ENCODE data around the gene AIG1.
"Not testable (repeated sequence)": the region's sequence is repeated elsewhere in the genome, so short reads cannot be mapped to it uniquely, and the experiment has no call there.

The AIG1 gene, protein sequence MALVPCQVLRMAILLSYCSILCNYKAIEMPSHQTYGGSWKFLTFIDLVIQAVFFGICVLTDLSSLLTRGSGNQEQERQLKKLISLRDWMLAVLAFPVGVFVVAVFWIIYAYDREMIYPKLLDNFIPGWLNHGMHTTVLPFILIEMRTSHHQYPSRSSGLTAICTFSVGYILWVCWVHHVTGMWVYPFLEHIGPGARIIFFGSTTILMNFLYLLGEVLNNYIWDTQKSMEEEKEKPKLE

DNA sequence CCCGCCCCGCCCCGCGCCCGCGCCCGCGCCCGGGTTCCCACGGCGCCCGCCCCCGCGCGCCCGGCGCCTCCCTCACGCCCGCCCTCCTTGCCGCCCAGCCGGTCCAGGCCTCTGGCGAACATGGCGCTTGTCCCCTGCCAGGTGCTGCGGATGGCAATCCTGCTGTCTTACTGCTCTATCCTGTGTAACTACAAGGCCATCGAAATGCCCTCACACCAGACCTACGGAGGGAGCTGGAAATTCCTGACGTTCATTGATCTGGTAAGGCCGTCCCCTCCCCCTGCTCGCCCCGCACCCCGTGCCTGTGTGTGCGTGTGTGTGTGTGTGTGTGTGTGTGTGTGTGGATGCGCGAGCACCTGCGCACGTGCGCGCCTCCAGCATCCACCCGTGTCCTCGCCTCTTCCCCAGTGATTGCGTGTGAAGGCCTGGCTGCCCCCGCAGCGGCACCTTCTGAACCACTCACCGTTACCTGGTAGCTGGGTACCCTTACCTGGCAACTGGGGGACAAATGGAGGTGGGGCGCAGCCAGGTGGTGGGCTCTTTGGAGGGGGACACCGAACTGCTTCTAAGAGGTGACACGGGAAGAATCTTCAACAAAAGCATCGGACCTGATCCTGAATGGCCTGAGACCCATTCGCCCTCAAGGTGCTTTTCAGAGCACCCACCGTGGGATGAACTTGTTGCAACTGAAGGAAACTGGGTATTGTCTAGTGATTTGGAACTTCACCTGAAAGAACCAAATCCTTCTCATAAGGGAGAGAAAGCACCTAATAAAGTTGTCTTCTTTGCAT, at the start of gene AIG1:
AIG1 (plus strand) TSS at position 84 of the 791 bp plus-strand sequence; CDS start at position 121, 37 bp downstream.
- DNase-seq, result no peak

DNA sequence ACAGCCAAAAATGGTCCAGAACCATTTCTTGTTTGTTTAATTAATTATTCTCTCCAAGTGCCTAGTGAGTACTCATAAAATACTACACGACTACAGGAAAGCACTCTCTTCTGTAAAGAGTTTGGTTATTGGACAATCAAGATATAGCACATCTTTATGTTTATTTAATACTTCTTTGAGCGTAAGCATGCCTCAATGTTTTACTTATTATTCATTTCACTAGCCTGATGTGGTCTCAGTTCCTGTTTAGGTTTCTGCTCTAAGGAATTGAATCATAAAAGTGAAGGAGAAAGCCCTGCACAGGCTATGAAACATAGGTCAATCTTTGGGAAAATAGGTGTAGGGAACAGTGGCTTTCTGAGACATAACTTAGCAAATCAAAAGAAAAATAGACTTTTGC, 45.9 kb upstream of the AIG1 start:
- no peak for DNase-seq

- no peak for DNase-seq
Measured at GRCh38 chr6:143015300-143015706, 45.4 kb upstream of the AIG1 start.

DNA sequence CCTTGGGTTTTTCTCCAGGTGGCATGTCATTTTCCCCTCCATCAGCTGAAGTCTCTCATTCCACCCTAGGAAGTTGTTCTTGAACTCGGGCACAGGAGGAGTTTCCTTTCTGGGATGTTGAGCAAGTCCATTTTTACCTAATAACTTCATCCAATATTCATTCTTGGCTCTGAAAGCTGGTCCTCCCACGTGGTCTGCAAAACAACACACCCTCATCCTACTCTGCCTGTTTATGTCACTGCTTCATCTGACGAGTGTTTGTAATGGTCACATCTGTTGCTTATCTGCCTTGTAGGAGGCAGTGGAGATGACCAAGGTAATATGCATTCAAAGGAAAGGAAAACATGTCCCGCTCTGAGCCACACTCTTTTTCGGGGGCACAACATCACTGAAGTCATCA, 41.7 kb upstream of the AIG1 start:
- DNase-seq, result no peak

GRCh38 chr6:143020862-143021261, 39.8 kb upstream of the AIG1 start:
- DNase-seq, result not testable (repeated sequence)

DNA sequence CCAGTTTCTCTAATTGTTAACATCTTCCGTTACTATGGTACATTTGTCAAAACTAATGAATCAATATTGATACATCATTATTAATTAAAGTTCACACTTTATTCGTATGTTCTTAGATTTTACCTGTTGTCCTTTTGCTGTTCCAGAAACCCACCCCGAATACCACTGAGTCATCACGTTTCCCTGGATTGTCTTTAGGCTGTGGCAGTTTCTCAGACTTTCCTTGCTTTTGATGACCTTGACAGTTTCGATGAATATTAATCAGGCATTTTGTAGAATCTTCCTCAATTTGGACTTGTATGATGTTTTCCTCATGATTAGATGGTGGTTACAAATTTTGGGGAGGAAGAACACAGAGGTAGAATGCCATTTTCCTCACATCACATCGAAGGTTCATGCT, 39.1 kb upstream of the AIG1 start:
- no peak for DNase-seq

DNA sequence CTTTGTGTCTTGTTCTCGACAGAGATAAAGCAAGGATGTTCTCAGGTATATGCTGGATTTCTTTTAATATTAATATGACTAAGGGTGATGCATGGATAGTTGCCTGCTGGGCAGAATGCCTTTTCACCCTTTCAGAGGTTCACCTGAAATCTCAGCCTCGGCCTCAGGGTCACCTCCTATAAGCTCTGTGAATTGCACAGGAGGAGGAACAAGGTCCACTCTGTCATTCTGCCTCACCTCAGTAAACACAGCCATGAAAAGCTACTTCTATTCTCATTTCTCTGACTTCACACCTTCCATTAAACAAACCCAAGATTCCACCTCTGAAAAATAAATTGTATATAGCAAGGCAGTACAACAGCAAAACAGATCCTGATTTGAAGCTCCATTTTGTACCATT, 38.1 kb upstream of the AIG1 start:
- DNase-seq, result no peak

GRCh38 chr6:143023695-143024094, 37.0 kb upstream of the AIG1 start:
- DNase-seq, result no peak

- no peak for DNase-seq
Measured at GRCh38 chr6:143024977-143025376, 35.7 kb upstream of the AIG1 start.

DNA sequence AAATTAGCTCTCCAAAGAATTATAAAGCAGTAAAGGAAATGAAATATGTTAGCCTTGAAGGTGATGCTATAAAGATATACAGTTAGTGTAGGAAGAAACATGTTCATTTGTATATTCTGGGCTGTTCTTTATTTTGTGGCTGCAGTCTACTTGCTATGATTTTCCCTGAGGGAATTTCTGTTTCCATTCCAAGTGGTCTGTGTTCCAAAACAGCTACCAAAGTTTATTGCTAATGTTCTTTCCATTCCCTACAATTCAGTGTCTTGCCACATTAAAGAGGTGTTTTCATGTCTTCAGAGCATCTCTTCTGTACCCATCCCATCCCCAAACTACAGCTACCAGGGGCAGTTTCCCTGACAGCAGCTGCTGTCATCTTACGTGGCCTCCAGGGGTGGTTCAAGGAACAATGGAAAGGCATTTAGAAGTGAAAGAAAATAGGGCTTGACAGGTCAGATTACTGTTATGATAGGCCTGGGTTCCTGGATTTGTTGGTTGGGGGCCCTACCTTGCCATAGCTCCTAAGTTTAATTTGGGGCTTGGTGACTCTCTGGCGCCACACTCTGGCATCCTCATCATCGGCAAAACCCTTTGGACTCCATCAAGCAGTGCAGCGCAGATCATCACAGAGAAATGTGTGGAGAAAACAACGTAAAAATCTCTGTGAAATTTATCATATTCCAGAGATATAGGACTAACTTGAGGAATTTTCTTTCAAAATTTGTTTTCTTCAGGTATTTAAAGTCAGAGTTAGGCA, 33.8 kb upstream of the AIG1 start:
- DNase-seq, result no peak

GRCh38 chr6:143034689-143035334, 25.9 kb upstream of the AIG1 start:
- no peak for DNase-seq

- no peak for DNase-seq
Measured at GRCh38 chr6:143037470-143037869, 23.2 kb upstream of the AIG1 start.

- no peak for DNase-seq
Measured at GRCh38 chr6:143038833-143039232, 21.9 kb upstream of the AIG1 start.

DNA sequence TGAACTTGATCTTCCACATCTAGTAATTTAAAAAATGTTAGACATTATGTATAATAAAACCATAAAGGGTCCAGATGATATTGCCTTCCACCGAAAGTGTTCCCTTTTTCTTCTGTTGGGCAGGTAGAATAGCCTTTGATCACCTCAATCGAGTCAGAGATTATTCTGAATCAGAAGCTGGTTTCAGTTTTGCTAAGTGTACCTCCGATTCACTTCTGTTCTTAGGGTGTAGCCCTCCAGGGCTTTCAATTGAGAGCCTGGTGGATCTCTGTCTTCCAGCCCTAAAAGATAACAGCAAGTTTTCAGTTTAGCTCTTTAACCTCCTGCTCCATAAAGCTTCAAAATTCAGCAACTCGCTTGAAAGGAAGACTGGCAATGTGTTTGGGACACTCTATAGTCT, 21.1 kb upstream of the AIG1 start:
- DNase-seq, result no peak

GRCh38 chr6:143040018-143040417, 20.7 kb upstream of the AIG1 start:
- no peak for DNase-seq

DNA sequence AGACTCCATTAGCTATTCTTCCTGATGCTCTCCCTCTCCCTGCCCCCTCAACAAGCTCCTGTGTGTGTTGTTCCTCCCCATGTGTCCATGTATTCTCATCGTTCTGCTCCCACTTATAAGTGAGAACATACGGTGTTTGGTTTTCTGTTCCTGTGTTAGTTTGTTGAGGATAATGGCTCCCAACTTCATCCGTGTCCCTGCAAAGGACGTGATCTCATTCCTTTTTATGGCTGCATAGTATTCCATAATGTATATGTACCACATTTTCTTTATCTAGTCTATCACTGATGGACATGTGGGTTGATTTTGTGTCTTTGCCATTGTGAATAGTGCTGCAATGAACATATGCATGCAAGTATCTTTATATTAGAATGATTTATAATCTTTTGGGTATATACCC, 16.3 kb upstream of the AIG1 start:
- DNase-seq, result not testable (repeated sequence)

- no peak for DNase-seq
Measured at GRCh38 chr6:143049611-143050010, 11.1 kb upstream of the AIG1 start.

DNA sequence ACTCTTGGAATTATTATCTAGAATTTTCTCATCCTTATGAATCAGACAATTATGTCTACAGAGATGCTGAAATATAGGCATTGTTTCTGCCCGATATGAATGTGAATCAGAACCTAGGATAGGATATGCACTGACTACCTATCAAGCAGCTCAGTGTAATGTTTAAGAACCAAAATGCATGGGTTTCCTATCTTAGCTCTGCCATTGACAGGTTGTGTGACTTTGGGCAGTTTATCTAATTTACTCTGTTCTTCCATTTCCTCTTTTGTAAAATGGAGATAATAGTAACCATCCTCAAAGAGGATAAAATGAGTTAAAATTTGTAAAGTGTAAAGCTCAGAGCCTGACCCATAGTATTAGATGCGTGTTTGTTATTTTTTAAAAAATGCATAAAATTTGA, 10.2 kb upstream of the AIG1 start:
- DNase-seq, result no peak

DNA sequence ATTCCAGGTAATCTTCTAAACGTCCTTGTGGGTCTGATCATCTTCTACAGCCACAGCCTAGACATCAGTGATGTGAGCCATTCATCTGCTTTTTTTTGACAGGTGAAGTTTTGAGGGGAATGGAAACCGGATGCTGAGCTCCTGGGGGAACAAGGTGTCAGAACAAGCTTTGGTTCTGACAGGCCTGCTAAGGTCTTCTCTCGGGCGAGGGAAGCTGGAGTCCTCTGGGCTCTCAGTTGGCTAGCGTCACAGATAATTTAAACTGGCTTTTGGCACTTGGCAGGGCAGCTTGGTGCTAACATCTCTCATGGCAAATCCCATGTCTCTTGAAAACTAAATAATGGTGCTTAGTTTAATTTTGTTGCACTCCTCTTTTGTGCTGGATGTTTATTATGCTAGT, 8.4 kb upstream of the AIG1 start:
- DNase-seq, result no peak

GRCh38 chr6:143053856-143054255, 6.8 kb upstream of the AIG1 start:
- DNase-seq, result no peak

DNA sequence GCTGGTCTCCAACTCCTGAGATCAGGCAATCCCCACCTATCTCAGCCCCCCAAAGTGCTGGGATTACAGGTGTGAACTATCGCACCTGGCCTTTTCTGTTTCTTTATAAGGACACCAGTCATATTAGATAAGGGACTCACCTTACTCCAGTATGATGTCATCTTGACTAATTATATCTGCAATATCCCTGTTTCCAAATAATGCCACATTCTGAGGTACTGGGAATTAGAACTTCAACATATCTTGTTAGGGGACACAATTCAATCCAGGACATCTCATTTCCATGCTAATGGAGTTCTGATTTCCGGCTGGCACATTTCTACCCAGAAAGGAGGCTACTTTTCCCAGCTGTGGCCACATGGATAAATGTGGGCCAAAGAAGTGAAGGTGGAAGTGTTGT, 6.4 kb upstream of the AIG1 start:
- no peak for DNase-seq

GRCh38 chr6:143055213-143055612, 5.5 kb upstream of the AIG1 start:
- DNase-seq, result no peak

DNA sequence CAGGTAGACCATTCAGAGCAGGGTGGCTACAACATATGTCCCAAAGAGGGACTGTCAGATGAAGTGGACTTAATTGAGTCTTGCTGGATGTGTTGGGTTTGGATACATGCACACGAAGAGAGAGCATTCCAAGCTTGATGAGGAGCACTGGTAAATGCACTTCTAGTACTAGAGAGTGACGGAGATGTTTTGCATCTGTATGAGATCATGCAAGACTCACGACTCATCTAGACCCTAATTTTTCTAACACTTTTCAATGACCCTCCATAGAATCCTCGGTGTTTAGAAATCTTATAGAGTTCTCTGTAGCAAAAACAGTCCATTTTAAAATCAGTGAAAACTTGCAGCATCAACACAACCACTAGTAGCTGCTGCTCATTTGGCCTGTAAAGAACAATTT, 4.8 kb upstream of the AIG1 start:
- no peak for DNase-seq
